WTC11 (cell line): Measurements from ENCODE around the gene PPP1R11. TPM values are rescaled to one million over a fixed set of nuclear protein-coding genes. Genes with fewer than 3 reads are reported as not detected.
A peak's percentile ranks its signal among the peaks of the same experiment; 100 is the strongest.

Source experiments
- ATAC-seq: fragments of 200-7000 bp; cut with Tn5 transposase; 2 replicates; pipeline ENCODE4 v1.10.0; 2021; ENCODE audit warnings: mild to moderate bottlenecking, moderate library complexity
- CTCF ChIA-PET: fragments of 300-600 bp; sonication (Branson Sonifier 250); formaldehyde crosslinking; loops from one replicate; lab custom pipeline; 2021; ENCODE audit warnings: antibody characterized with exemption; lab: Charles Lee
- POLR2A ChIA-PET: fragments of 350-600 bp; sonication (Branson Sonifier 250); formaldehyde crosslinking; loops from one replicate; lab custom pipeline; 2021; ENCODE audit warnings: antibody characterized with exemption; lab: Charles Lee
- DNase-seq: peaks from one replicate; pipeline ENCODE4 v3.0.0; 2021; ENCODE audit warnings: low spot score
- H3K27ac Mint-ChIP-seq: 2 replicates; pipeline ENCODE4 v1.8.0; 2021; ENCODE audit warnings: mixed read lengths
- H3K27me3 Mint-ChIP-seq: 2 replicates; pipeline ENCODE4 v1.8.0; 2021; ENCODE audit warnings: low read depth, mild to moderate bottlenecking, moderate library complexity, mixed read lengths
- H3K36me3 Mint-ChIP-seq: 2 replicates; pipeline ENCODE4 v1.8.0; 2021; ENCODE audit warnings: mixed read lengths
- H3K4me1 Mint-ChIP-seq: 2 replicates; pipeline ENCODE4 v1.8.0; 2022; ENCODE audit warnings: mixed read lengths
- H3K4me3 Mint-ChIP-seq: 2 replicates; pipeline ENCODE4 v1.8.0; 2021; ENCODE audit warnings: mild to moderate bottlenecking, moderate library complexity, mixed read lengths
- H3K9me3 Mint-ChIP-seq: 2 replicates; pipeline ENCODE4 v1.8.0; 2021; ENCODE audit warnings: mixed read lengths
- ARID4B ChIP-seq: sonication (generic); formaldehyde crosslinking; IDR thresholded peaks from 2 replicates; pipeline ENCODE4 v1.8.0; 2023; ENCODE audit warnings: missing genetic modification reagents, mild to moderate bottlenecking, borderline replicate concordance
- ATF1 ChIP-seq: sonication (generic); formaldehyde crosslinking; IDR thresholded peaks from 2 replicates; pipeline ENCODE4 v1.8.1; 2023; ENCODE audit warnings: mild to moderate bottlenecking, moderate library complexity, missing genetic modification reagents
- CDX4 ChIP-seq: fragments of 250-450 bp; sonication (Bioruptor Pico); IDR thresholded peaks from 2 replicates; pipeline ENCODE4 v1.9.0; 2021; ENCODE audit warnings: moderate library complexity, mild to moderate bottlenecking, inconsistent platforms, borderline replicate concordance
- CREM ChIP-seq: sonication (generic); formaldehyde crosslinking; IDR thresholded peaks from 2 replicates; pipeline ENCODE4 v1.8.1; 2022; ENCODE audit warnings: mild to moderate bottlenecking, missing genetic modification reagents, moderate library complexity
- ESRRA ChIP-seq: sonication (generic); formaldehyde crosslinking; IDR thresholded peaks from 2 replicates; pipeline ENCODE4 v1.8.1; 2022; ENCODE audit warnings: mild to moderate bottlenecking, missing genetic modification reagents, borderline replicate concordance
- FOXK1 ChIP-seq: sonication (generic); formaldehyde crosslinking; IDR thresholded peaks from 2 replicates; pipeline ENCODE4 v1.8.0; 2022; ENCODE audit warnings: mild to moderate bottlenecking, moderate library complexity, missing genetic modification reagents
- FOXP1 ChIP-seq: sonication (generic); formaldehyde crosslinking; IDR thresholded peaks from 2 replicates; pipeline ENCODE4 v1.8.0; 2022; ENCODE audit warnings: missing genetic modification reagents, mild to moderate bottlenecking, moderate library complexity, borderline replicate concordance
- GTF2I ChIP-seq: fragments of 250-450 bp; sonication (Bioruptor Pico); conservative IDR thresholded peaks from 2 replicates; pipeline ENCODE4 v1.4.0; 2021; ENCODE audit warnings: mild to moderate bottlenecking
- HMGA2 ChIP-seq: fragments of 250-450 bp; sonication (Bioruptor Pico); IDR thresholded peaks from 2 replicates; pipeline ENCODE4 v1.4.0; 2021; ENCODE audit warnings: mild to moderate bottlenecking, moderate library complexity
- IRF2 ChIP-seq: sonication (generic); formaldehyde crosslinking; IDR thresholded peaks from 2 replicates; pipeline ENCODE4 v1.8.0; 2022; ENCODE audit warnings: low read depth, missing genetic modification reagents, borderline replicate concordance
- JUN ChIP-seq: sonication (generic); formaldehyde crosslinking; IDR thresholded peaks from 2 replicates; pipeline ENCODE4 v1.8.0; 2023; ENCODE audit warnings: mild to moderate bottlenecking, missing genetic modification reagents
- PRRX2 ChIP-seq: fragments of 250-450 bp; sonication (Bioruptor Pico); IDR thresholded peaks from 2 replicates; pipeline ENCODE4 v1.8.0; 2021; ENCODE audit warnings: mild to moderate bottlenecking
- SMAD3 ChIP-seq: sonication (generic); formaldehyde crosslinking; IDR thresholded peaks from 2 replicates; pipeline ENCODE4 v1.8.0; 2022; ENCODE audit warnings: missing genetic modification reagents, mild to moderate bottlenecking, borderline replicate concordance
- TCF7 ChIP-seq: sonication (generic); formaldehyde crosslinking; IDR thresholded peaks from 2 replicates; pipeline ENCODE4 v1.8.0; 2022; ENCODE audit warnings: mild to moderate bottlenecking, low read depth, missing genetic modification reagents, moderate library complexity
- ZBTB43 ChIP-seq: sonication (generic); formaldehyde crosslinking; IDR thresholded peaks from 2 replicates; pipeline ENCODE4 v1.8.1; 2023; ENCODE audit warnings: mild to moderate bottlenecking, missing genetic modification reagents
- ZNF219 ChIP-seq: sonication (generic); formaldehyde crosslinking; IDR thresholded peaks from 2 replicates; pipeline ENCODE4 v1.8.0; 2023; ENCODE audit warnings: missing genetic modification reagents, mild to moderate bottlenecking, borderline replicate concordance
- total RNA-seq: library from RNA; stranded (reverse); gene quantifications from 3 replicates; pipeline ENCODE4 v1.2.3, GENCODE V29; 2021
- TF ChIP-seq, protein P1 (sequence below): sonication (generic); formaldehyde crosslinking; IDR thresholded peaks from 2 replicates; pipeline ENCODE4 v1.8.0; 2023; ENCODE audit warnings: mild to moderate bottlenecking, missing genetic modification reagents
- TF ChIP-seq, protein P2 (sequence below): sonication (generic); formaldehyde crosslinking; IDR thresholded peaks from 2 replicates; pipeline ENCODE4 v1.8.1; 2022; ENCODE audit warnings: mild to moderate bottlenecking, missing genetic modification reagents, moderate library complexity, borderline replicate concordance
- TF ChIP-seq, protein P3 (sequence below): sonication (generic); formaldehyde crosslinking; IDR thresholded peaks from 2 replicates; pipeline ENCODE4 v1.8.0; 2023; ENCODE audit warnings: missing genetic modification reagents

Gene PPP1R11
- total RNA-seq, 1 experiment from 2014 or later = 25.0 TPM

DNA sequence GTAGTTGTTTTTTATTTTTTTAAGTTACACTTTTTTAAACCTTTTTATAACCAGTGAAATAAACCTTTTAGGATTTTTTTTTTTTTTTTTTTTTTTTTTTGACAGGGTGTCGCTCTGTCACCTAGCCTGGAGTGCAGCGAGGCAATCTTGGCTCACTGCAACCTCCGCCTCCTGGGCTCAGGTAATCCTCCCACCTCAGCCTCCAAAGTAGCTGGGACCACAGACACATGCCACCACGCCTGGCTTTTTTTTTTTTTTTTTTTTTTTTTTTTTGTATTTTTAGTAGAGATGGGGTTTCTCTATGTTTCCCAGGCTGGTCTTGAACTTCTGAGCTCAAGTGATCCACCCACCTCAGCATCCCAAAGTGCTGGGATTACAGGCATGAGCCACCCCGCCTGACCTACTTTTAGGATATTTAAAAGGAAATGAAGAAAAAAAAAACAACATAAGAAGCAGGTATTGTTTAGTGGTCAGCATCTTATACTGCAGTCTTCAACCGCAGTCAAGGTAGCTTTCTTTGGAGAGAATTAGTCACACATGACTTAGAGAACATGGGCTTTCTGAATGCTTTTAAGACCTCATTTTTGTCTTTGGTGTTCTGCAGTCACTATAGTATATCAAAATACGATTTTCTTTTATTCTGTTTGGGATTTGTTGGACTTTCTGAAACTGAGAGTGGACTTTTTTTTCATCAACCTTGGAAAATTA, 4.4 kb upstream of the PPP1R11 start:
- POLR2A ChIA-PET = no interaction called here
- H3K4me3 Mint-ChIP-seq = peak overlapping the region; percentile 98
- peaks cover 32% of the 10 kb centered on the region for H3K4me1 Mint-ChIP-seq
- no peak for DNase-seq
- H3K9me3 Mint-ChIP-seq = no peaks in the 10 kb centered on the region
- CTCF ChIA-PET = interaction anchor here (0.7 to 3.0 kb wide), 4 partner anchors 13 to 223 kb away, joined by 3 to 16 read pairs (median 7); partner anchors contain the start of genes RNF39 and TRIM26
- H3K27ac Mint-ChIP-seq = no peak overlapping the region
- ATAC-seq = no peak
- TF ChIP-seq TCF7 (CRISPR knock-in tag) (no peak), JUN (CRISPR knock-in tag) (no peak), PRRX2 (CRISPR knock-in tag) (no peak), FOXP1 (CRISPR knock-in tag) (no peak), CDX4 (no peak), ARID4B (CRISPR knock-in tag) (no peak), GTF2I (CRISPR knock-in tag) (no peak), SMAD3 (CRISPR knock-in tag) (no peak)
- TF ChIP-seq, protein P1, sequence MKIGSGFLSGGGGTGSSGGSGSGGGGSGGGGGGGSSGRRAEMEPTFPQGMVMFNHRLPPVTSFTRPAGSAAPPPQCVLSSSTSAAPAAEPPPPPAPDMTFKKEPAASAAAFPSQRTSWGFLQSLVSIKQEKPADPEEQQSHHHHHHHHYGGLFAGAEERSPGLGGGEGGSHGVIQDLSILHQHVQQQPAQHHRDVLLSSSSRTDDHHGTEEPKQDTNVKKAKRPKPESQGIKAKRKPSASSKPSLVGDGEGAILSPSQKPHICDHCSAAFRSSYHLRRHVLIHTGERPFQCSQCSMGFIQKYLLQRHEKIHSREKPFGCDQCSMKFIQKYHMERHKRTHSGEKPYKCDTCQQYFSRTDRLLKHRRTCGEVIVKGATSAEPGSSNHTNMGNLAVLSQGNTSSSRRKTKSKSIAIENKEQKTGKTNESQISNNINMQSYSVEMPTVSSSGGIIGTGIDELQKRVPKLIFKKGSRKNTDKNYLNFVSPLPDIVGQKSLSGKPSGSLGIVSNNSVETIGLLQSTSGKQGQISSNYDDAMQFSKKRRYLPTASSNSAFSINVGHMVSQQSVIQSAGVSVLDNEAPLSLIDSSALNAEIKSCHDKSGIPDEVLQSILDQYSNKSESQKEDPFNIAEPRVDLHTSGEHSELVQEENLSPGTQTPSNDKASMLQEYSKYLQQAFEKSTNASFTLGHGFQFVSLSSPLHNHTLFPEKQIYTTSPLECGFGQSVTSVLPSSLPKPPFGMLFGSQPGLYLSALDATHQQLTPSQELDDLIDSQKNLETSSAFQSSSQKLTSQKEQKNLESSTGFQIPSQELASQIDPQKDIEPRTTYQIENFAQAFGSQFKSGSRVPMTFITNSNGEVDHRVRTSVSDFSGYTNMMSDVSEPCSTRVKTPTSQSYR = no peak
- TF ChIP-seq, protein P2, sequence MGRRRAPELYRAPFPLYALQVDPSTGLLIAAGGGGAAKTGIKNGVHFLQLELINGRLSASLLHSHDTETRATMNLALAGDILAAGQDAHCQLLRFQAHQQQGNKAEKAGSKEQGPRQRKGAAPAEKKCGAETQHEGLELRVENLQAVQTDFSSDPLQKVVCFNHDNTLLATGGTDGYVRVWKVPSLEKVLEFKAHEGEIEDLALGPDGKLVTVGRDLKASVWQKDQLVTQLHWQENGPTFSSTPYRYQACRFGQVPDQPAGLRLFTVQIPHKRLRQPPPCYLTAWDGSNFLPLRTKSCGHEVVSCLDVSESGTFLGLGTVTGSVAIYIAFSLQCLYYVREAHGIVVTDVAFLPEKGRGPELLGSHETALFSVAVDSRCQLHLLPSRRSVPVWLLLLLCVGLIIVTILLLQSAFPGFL = no peak
- TF ChIP-seq, protein P3, sequence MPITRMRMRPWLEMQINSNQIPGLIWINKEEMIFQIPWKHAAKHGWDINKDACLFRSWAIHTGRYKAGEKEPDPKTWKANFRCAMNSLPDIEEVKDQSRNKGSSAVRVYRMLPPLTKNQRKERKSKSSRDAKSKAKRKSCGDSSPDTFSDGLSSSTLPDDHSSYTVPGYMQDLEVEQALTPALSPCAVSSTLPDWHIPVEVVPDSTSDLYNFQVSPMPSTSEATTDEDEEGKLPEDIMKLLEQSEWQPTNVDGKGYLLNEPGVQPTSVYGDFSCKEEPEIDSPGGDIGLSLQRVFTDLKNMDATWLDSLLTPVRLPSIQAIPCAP = no peak
- H3K36me3 Mint-ChIP-seq = peaks cover 8% of the 10 kb centered on the region; the same call in 1 of the 2 replicates
- H3K27me3 Mint-ChIP-seq = no peaks in the 10 kb centered on the region

GRCh38 chr6:30063315-30063714, 3.7 kb upstream of the PPP1R11 start:
- ChIA-PET POLR2A (no interaction called here), CTCF (no interaction called here)
- H3K9me3 Mint-ChIP-seq = no peaks in the 10 kb centered on the region
- peak overlapping the region; percentile 2; the same call in 1 of the 2 replicates for H3K4me3 Mint-ChIP-seq
- peaks cover 38% of the 10 kb centered on the region for H3K4me1 Mint-ChIP-seq
- no peaks in the 10 kb centered on the region for H3K27me3 Mint-ChIP-seq
- ATAC-seq (no peak), DNase-seq (no peak)
- no peak overlapping the region for H3K27ac Mint-ChIP-seq
- 0 out of 2 replicates have a peak, but pooled peaks cover 6% of the 10 kb centered on the region for H3K36me3 Mint-ChIP-seq
- TF ChIP-seq HMGA2 (CRISPR knock-in tag) (peak; percentile 93), CREM (CRISPR knock-in tag) (no peak), ZNF219 (CRISPR knock-in tag) (no peak), ZBTB43 (CRISPR knock-in tag) (no peak), IRF2 (CRISPR knock-in tag) (no peak), FOXK1 (CRISPR knock-in tag) (no peak), ATF1 (CRISPR knock-in tag) (no peak), ESRRA (CRISPR knock-in tag) (no peak)
